Vagina (tissue), 2 donors: ENCODE measurements around the gene TMEM203.

Source experiments
- POLR2A ChIP-seq, 2 donors: fragments of 450-650 bp; IDR thresholded peaks; one replicate each; pipeline ENCODE4 v1.6.1; 2017; ENCODE audit warnings: antibody characterized with exemption in 2 of 2, mild to moderate bottlenecking in 2 of 2, moderate library complexity in 2 of 2
- POLR2AphosphoS5 ChIP-seq, 2 donors: sonication (generic); formaldehyde crosslinking; IDR thresholded peaks; one replicate each; pipeline ENCODE4 v1.9.0; 2017; ENCODE audit warnings: antibody characterized with exemption in 2 of 2, mild to moderate bottlenecking in 2 of 2, low read depth in 1 of 2; ENCODE audit not compliant: insufficient read depth in 1 of 2
- TF ChIP-seq, protein P1 (sequence below), 3 experiments: fragments of 450-650 bp in 2 of 3; fragments of 200-600 bp in 1 of 3; sonication (generic) in 1 of 3; IDR thresholded peaks; one replicate each; pipeline ENCODE4 v1.5.1; 2017 to 2019; ENCODE audit warnings: antibody characterized with exemption in 3 of 3, mild to moderate bottlenecking in 2 of 3, moderate library complexity in 2 of 3

DNA sequence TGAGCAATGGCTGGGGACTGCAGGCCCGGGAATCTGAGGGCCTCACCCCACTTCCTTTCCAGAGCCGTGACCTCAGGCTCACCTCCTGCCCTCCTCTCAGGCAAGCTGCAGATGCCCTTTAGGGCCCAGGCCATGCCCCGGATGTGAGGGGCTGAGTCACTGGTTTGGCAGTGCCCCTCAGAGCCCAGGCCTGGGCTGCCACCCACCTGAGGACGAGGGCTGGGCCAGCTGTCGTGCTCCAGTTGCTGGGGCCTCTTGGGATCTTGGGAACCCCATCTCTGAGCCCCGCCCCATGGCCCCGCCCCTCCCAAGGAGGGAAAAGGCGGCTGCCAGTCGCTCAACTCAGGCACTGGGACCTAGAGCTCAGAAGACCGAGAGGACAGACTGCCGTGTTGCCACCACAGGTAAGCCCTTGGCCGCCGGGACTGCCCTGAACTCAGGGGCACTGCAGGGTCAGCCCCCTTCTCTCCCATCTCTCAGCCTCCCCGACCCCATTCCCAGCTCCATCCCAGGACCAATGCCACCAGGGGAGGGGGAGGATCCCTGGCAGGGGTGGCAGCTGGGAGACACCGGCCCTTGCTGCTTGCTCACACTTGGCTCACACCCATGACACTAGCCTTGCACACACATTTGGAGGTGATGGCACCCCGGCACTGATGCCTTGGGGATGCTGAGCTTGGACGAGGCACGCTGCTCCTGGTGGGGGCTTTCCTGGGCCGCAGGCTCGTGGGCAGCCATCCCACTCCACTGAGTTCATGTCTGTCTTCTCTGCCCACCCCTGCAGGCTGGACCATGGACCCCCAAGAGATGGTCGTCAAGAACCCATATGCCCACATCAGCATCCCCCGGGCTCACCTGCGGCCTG, 19.6 kb upstream of the TMEM203 start, which contains the start of gene CYSRT1:
- TF ChIP-seq POLR2A (IDR thresholded peaks at IDR 0.05) (no peak), POLR2AphosphoS5 (IDR thresholded peaks at IDR 0.05; ENCODE audit: insufficient read depth in 1 of 2, low read depth in 1 of 2) (peak in 1 of 2 donors; percentile 37)
- TF ChIP-seq, protein P1, sequence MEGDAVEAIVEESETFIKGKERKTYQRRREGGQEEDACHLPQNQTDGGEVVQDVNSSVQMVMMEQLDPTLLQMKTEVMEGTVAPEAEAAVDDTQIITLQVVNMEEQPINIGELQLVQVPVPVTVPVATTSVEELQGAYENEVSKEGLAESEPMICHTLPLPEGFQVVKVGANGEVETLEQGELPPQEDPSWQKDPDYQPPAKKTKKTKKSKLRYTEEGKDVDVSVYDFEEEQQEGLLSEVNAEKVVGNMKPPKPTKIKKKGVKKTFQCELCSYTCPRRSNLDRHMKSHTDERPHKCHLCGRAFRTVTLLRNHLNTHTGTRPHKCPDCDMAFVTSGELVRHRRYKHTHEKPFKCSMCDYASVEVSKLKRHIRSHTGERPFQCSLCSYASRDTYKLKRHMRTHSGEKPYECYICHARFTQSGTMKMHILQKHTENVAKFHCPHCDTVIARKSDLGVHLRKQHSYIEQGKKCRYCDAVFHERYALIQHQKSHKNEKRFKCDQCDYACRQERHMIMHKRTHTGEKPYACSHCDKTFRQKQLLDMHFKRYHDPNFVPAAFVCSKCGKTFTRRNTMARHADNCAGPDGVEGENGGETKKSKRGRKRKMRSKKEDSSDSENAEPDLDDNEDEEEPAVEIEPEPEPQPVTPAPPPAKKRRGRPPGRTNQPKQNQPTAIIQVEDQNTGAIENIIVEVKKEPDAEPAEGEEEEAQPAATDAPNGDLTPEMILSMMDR (IDR thresholded peaks at IDR 0.05), result no peak
